Astrocyte (in vitro differentiated cells and primary cell): ENCODE measurements around the gene VIM. TPM values are rescaled to one million over a fixed set of nuclear protein-coding genes. Genes with fewer than 3 reads are reported as not detected.

Experiments used
- DNase-seq: peaks from one replicate; pipeline ENCODE4 v3.0.0-alpha.2; 2010; ENCODE audit warnings: low read depth
- FAIRE-seq: peaks from 2 replicates; lab custom pipeline; 2011; peaks lifted over from hg19 to GRCh38; lab: Jason Lieb, UNC
- H2AFZ ChIP-seq: 2 replicates; pipeline ENCODE4 v1.6.0; 2012; ENCODE audit warnings: low read depth, low read length, inconsistent platforms
- H3K27ac ChIP-seq: 2 replicates; pipeline ENCODE4 v1.5.1; 2011; ENCODE audit warnings: low read depth, low read length, inconsistent platforms
- H3K27me3 ChIP-seq: 2 replicates; pipeline ENCODE4 v1.6.0; 2011; ENCODE audit warnings: low read length, inconsistent platforms; ENCODE audit not compliant: insufficient read depth
- H3K36me3 ChIP-seq: 2 replicates; pipeline ENCODE4 v1.5.1; 2011; ENCODE audit warnings: low read length, inconsistent platforms; ENCODE audit not compliant: insufficient read depth
- H3K4me1 ChIP-seq: 2 replicates; pipeline ENCODE4 v1.5.1; 2011; ENCODE audit warnings: low read length, inconsistent platforms; ENCODE audit not compliant: insufficient read depth
- H3K4me2 ChIP-seq: 2 replicates; pipeline ENCODE4 v1.6.0; 2012; ENCODE audit warnings: low read length, inconsistent platforms
- H3K4me3 ChIP-seq: 2 replicates; pipeline ENCODE4 v1.5.1; 2011; ENCODE audit warnings: low read depth, mild to moderate bottlenecking, low read length, inconsistent platforms; ENCODE audit not compliant: insufficient read depth
- H3K79me2 ChIP-seq: 2 replicates; pipeline ENCODE4 v1.6.0; 2012; ENCODE audit warnings: mild to moderate bottlenecking, low read length, inconsistent platforms; ENCODE audit not compliant: insufficient read depth
- H3K9ac ChIP-seq: 2 replicates; pipeline ENCODE4 v1.6.0; 2012; ENCODE audit warnings: mild to moderate bottlenecking, low read length, inconsistent platforms
- H3K9me3 ChIP-seq: 2 replicates; pipeline ENCODE4 v1.5.1; 2012; ENCODE audit warnings: low read depth, mild to moderate bottlenecking, low read length, inconsistent platforms; ENCODE audit not compliant: insufficient read depth
- H4K20me1 ChIP-seq: 2 replicates; pipeline ENCODE4 v1.6.0; 2012; ENCODE audit warnings: low read length, inconsistent platforms; ENCODE audit not compliant: insufficient read depth
- H3K27ac Mint-ChIP-seq: one replicate; pipeline ENCODE4 v1.8.0; 2021; ENCODE audit warnings: mild to moderate bottlenecking, mixed read lengths; ENCODE audit not compliant: unreplicated experiment
- H3K27me3 Mint-ChIP-seq: one replicate; pipeline ENCODE4 v1.8.0; 2021; ENCODE audit warnings: low read depth, mixed read lengths; ENCODE audit not compliant: unreplicated experiment
- H3K36me3 Mint-ChIP-seq: one replicate; pipeline ENCODE4 v1.8.0; 2021; ENCODE audit warnings: low read depth, mixed read lengths; ENCODE audit not compliant: unreplicated experiment
- H3K4me1 Mint-ChIP-seq: one replicate; pipeline ENCODE4 v1.8.0; 2021; ENCODE audit warnings: low read depth, mixed read lengths; ENCODE audit not compliant: unreplicated experiment
- H3K4me3 Mint-ChIP-seq: one replicate; pipeline ENCODE4 v1.8.0; 2021; ENCODE audit warnings: mild to moderate bottlenecking, moderate library complexity, mixed read lengths; ENCODE audit not compliant: unreplicated experiment
- H3K9me3 Mint-ChIP-seq: one replicate; pipeline ENCODE4 v1.8.0; 2021; ENCODE audit warnings: mild to moderate bottlenecking, mixed read lengths; ENCODE audit not compliant: unreplicated experiment
- EZH2 ChIP-seq: IDR thresholded peaks from 2 replicates; pipeline ENCODE4 v1.6.1; 2012; ENCODE audit warnings: mild to moderate bottlenecking, low read length, inconsistent platforms; ENCODE audit not compliant: insufficient read depth
- total RNA-seq: library from RNA; stranded (reverse); gene quantifications from 2 replicates; pipeline ENCODE4 v1.2.1, GENCODE V29; 2021
- TF ChIP-seq, protein P1 (sequence below): IDR thresholded peaks from 2 replicates; pipeline ENCODE4 v1.5.1; 2011; ENCODE audit warnings: low read depth, mild to moderate bottlenecking, inconsistent platforms, low read length, moderate library complexity; ENCODE audit not compliant: insufficient read depth

VIM gene
- total RNA-seq, 1 donor from 2014 or later = 5,400 TPM

DNA sequence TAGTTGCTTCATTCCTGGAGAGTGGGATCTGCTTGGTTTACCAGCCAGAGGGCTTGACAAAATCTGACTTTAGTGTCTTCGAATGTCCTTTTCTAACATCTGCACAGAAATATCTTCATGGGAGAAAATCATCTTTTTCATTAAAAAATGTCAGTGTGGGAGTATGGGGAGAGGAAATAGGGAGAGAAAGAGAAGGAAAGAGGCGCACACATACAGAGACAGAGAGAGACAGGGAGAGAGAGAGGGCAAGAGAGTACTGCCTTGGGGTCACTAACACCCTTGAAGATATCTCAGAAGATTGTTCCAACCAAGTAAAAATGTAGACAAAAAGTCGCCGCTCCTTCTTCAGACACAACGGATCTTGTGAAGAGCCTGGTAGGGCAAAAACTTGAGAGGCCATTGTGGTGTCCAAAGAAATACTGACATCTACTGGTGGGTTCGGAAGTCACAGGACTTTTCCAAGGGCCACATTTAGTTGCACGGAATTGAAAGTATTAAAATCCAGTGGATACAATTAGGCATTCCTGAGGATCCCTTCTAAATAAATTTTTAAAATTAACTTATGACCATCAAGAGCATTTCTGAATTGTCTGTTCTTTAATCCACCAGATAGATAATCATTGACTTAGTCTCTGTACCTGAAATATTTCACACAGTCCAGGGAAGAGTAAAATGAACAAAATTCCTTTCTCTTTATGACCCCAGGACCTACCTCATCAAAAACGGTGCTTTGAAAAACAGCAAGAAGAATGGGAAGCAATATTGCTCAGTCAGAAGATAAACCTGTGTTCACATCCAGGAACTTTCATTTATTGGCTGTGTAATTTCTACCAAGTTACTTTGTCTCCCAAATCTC, 29.7 kb downstream of the VIM start:
- peaks cover 2% of the 10 kb centered on the region for H3K36me3 Mint-ChIP-seq
- Histone ChIP-seq H4K20me1 (no peaks in the 10 kb centered on the region), H3K4me1 (peaks cover 7% of the 10 kb centered on the region), H2AFZ (peak overlapping the region; percentile 79), H3K79me2 (no peaks in the 10 kb centered on the region), H3K36me3 (no peaks in the 10 kb centered on the region), H3K27ac (peak overlapping the region; percentile 21), H3K9me3 (peaks cover 9% of the 10 kb centered on the region), H3K9ac (peak overlapping the region; percentile 75), H3K27me3 (no peaks in the 10 kb centered on the region), H3K4me2 (peak overlapping the region; percentile 81), H3K4me3 (peak overlapping the region; percentile 24)
- H3K4me1 Mint-ChIP-seq = peaks cover 15% of the 10 kb centered on the region
- no peak for TF ChIP-seq EZH2
- TF ChIP-seq, protein P1, sequence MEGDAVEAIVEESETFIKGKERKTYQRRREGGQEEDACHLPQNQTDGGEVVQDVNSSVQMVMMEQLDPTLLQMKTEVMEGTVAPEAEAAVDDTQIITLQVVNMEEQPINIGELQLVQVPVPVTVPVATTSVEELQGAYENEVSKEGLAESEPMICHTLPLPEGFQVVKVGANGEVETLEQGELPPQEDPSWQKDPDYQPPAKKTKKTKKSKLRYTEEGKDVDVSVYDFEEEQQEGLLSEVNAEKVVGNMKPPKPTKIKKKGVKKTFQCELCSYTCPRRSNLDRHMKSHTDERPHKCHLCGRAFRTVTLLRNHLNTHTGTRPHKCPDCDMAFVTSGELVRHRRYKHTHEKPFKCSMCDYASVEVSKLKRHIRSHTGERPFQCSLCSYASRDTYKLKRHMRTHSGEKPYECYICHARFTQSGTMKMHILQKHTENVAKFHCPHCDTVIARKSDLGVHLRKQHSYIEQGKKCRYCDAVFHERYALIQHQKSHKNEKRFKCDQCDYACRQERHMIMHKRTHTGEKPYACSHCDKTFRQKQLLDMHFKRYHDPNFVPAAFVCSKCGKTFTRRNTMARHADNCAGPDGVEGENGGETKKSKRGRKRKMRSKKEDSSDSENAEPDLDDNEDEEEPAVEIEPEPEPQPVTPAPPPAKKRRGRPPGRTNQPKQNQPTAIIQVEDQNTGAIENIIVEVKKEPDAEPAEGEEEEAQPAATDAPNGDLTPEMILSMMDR = peak; percentile 85
- no peak overlapping the region for H3K4me3 Mint-ChIP-seq
- H3K27me3 Mint-ChIP-seq = peaks cover 2% of the 10 kb centered on the region
- peaks cover 10% of the 10 kb centered on the region for H3K9me3 Mint-ChIP-seq
- DNase-seq (peak; percentile 58), FAIRE-seq (peak; percentile 90)
- peak overlapping the region; percentile 72 for H3K27ac Mint-ChIP-seq

DNA sequence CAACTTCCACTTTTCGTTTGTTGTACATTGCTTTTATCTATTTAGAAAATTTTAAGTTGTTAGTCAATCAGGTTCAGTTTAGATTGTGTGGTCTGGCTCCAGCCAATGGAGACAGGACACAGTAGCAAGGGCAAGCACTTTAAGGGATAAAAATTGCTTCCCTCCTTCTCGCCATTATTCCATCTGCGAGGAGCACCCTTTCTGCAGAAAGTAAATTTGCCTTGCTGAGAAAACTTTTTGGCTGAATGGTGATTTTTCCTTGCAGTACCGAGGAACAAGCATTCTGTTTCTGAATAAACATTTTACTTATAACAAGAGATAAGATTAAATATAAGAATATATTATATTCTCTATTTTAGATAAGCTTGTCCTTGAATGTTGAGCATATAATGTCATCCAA, 34.5 kb downstream of the VIM start:
- Mint-ChIP-seq H3K36me3 (peaks cover 4% of the 10 kb centered on the region), H3K27me3 (no peaks in the 10 kb centered on the region), H3K27ac (no peak overlapping the region), H3K4me1 (peaks cover 2% of the 10 kb centered on the region), H3K9me3 (peaks cover 22% of the 10 kb centered on the region), H3K4me3 (no peak overlapping the region)
- peaks cover 20% of the 10 kb centered on the region for H3K9me3 ChIP-seq
- no peak overlapping the region for H3K4me2 ChIP-seq
- H3K27ac ChIP-seq = no peak overlapping the region
- FAIRE-seq = no peak
- no peaks in the 10 kb centered on the region for H3K36me3 ChIP-seq
- no peaks in the 10 kb centered on the region for H4K20me1 ChIP-seq
- H3K4me3 ChIP-seq = no peak overlapping the region
- TF ChIP-seq EZH2 = no peak
- TF ChIP-seq, protein P1 = no peak
- no peak overlapping the region for H3K9ac ChIP-seq
- H3K79me2 ChIP-seq = no peaks in the 10 kb centered on the region
- no peak for DNase-seq
- H2AFZ ChIP-seq = no peak overlapping the region
- no peaks in the 10 kb centered on the region for H3K27me3 ChIP-seq
- H3K4me1 ChIP-seq = peaks cover under 1% of the 10 kb centered on the region

DNA sequence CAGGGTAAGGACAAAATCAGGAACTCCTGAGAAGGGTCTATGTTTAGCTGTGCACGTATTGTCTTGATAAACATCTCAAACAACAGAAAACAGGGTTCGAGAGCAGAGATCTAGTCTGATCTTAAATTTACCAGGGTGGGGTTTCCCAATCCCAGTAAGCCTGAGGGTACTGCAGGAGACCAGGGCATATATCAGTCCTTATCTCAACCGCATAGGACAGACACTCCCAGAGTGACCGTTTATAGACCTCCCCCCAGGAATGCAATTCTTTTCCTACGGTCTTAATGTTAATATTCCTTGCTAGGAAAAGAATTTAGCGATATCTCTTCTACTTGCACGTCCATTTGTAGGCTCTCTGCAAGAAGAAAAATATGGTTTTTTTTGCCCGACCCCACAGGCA, 35.5 kb downstream of the VIM start:
- Mint-ChIP-seq H3K4me1 (no peaks in the 10 kb centered on the region), H3K36me3 (peaks cover 4% of the 10 kb centered on the region), H3K27me3 (no peaks in the 10 kb centered on the region), H3K9me3 (peaks cover 24% of the 10 kb centered on the region), H3K27ac (no peak overlapping the region), H3K4me3 (no peak overlapping the region)
- Histone ChIP-seq H3K79me2 (no peaks in the 10 kb centered on the region), H2AFZ (no peak overlapping the region), H4K20me1 (no peaks in the 10 kb centered on the region), H3K27me3 (no peaks in the 10 kb centered on the region), H3K4me2 (no peak overlapping the region), H3K9me3 (peaks cover 20% of the 10 kb centered on the region), H3K4me1 (no peaks in the 10 kb centered on the region), H3K9ac (no peak overlapping the region), H3K27ac (no peak overlapping the region), H3K4me3 (no peak overlapping the region), H3K36me3 (no peaks in the 10 kb centered on the region)
- FAIRE-seq (no peak), DNase-seq (no peak)
- TF ChIP-seq, protein P1 = no peak
